Adrenal gland (tissue), 12 donors: ENCODE results near the gene PHF13. TPM values are rescaled to one million over a fixed set of nuclear protein-coding genes. Genes with fewer than 3 reads are reported as not detected.
A peak's percentile ranks its signal among the peaks of the same experiment; 100 is the strongest.

Experiments used
- DNase-seq, 7 donors: peaks; one replicate each; pipeline ENCODE4 v3.0.0-alpha.2; 2019 to 2020
- H3K27ac ChIP-seq, 5 donors: fragments of 200-600 bp; sonication (generic) in 4 of 5; 1 replicate in 3 of 5; 2 replicates in 2 of 5; pipeline versions ENCODE4 v1.5.1 to v1.8.0; 2016 to 2020; ENCODE audit warnings: mild to moderate bottlenecking in 1 of 5
- H3K27me3 ChIP-seq: fragments of 200-600 bp; 2 replicates; pipeline ENCODE4 v1.8.0; 2021
- H3K36me3 ChIP-seq, 2 donors: fragments of 200-600 bp; replicated peaks in 1 of 2; 1 replicate in 1 of 2; 2 replicates in 1 of 2; pipeline versions ENCODE4 v1.5.1 to v1.8.0; 2018 to 2022
- H3K4me1 ChIP-seq, 2 donors: fragments of 200-600 bp; replicated peaks in 1 of 2; 1 replicate in 1 of 2; 2 replicates in 1 of 2; pipeline versions ENCODE4 v1.5.1 to v1.8.0; 2018 to 2021
- H3K4me3 ChIP-seq, 4 donors: fragments of 200-600 bp; sonication (generic) in 3 of 4; one replicate each; pipeline ENCODE4 v1.5.1; 2016 to 2018
- H3K9me3 ChIP-seq, 3 donors: fragments of 200-600 bp; sonication (generic) in 1 of 3; replicated peaks in 1 of 3; 1 replicate in 2 of 3; 2 replicates in 1 of 3; pipeline versions ENCODE4 v1.5.1 to v1.8.0; 2016 to 2021
- POLR2A ChIP-seq, 2 donors: fragments of 450-650 bp; IDR thresholded peaks; one replicate each; pipeline ENCODE4 v1.6.1; 2017; ENCODE audit warnings: antibody characterized with exemption in 2 of 2, mild to moderate bottlenecking in 2 of 2, moderate library complexity in 1 of 2
- WGBS, 4 donors: extraction: QIAGEN DNeasy Blood & Tissue Kit in 2 of 4; methylation state at CpG; one replicate each; pipeline versions ENCODE4 v1.1.5 to v1.1.7; 2013 to 2017; 5-methylcytosine and 5-hydroxymethylcytosine counted together
- intact Hi-C, 2 donors: fragments of 100-400 bp; cut with DNase I; formaldehyde crosslinking; loops; one replicate each; pipeline versions ENCODE4 v1.14.1 to v1.15.0; 2022 to 2023
- polyA plus RNA-seq, 3 donors: library from polyadenylated mRNA; stranded (reverse); fragments of 200-250 nt in 2 of 3; fragments of 350-450 nt in 1 of 3; fragmentation: Illumina TruSeq in 1 of 3; extraction: RNeasy Lipid Tissue Mini Kit (QIAGEN cat#74804) in 1 of 3; gene quantifications; one replicate each; pipeline ENCODE4 v1.2.3, GENCODE V29; 2013 to 2014
- total RNA-seq, 9 donors: library from RNA; depleted of rRNA in 4 of 9; stranded (reverse); fragments of >200 nt in 4 of 9; fragments of 120-200 nt in 1 of 9; fragmentation: NEBNext Ultra II Directional in 1 of 9; extraction: Animal tissue kit (Norgen Biotek cat#: 25700) in 1 of 9; gene quantifications; one replicate each; pipeline versions ENCODE4 v1.1.0 to v1.2.4, GENCODE V29; 2013 to 2023
- TF ChIP-seq, protein P1 (sequence below), 6 experiments: fragments of 450-650 bp in 4 of 6; fragments of 200-600 bp in 2 of 6; sonication (generic) in 1 of 6; IDR thresholded peaks; 1 replicate in 5 of 6; 2 replicates in 1 of 6; pipeline versions ENCODE4 v1.5.1 to v1.8.0; 2016 to 2021; ENCODE audit warnings: antibody characterized with exemption in 6 of 6, mild to moderate bottlenecking in 2 of 6, moderate library complexity in 1 of 6
- donor health status: healthy with polysubstance abuse.
- donor health status: Bipolar disorder and iron deficiency.
- donor health status: DM: yes; HTN: yes; CAD: no.
- donor health status: DM: no; HTN: no; CAD: no.
- donor health status: DM: no; HTN: no; CAD: no.
- donor health status: DM: yes; HTN: yes; CAD: no.

PHF13 gene
- total and polyA plus RNA-seq, 12 donors, result 4.7 to 20.1 (median 12.9) TPM

DNA sequence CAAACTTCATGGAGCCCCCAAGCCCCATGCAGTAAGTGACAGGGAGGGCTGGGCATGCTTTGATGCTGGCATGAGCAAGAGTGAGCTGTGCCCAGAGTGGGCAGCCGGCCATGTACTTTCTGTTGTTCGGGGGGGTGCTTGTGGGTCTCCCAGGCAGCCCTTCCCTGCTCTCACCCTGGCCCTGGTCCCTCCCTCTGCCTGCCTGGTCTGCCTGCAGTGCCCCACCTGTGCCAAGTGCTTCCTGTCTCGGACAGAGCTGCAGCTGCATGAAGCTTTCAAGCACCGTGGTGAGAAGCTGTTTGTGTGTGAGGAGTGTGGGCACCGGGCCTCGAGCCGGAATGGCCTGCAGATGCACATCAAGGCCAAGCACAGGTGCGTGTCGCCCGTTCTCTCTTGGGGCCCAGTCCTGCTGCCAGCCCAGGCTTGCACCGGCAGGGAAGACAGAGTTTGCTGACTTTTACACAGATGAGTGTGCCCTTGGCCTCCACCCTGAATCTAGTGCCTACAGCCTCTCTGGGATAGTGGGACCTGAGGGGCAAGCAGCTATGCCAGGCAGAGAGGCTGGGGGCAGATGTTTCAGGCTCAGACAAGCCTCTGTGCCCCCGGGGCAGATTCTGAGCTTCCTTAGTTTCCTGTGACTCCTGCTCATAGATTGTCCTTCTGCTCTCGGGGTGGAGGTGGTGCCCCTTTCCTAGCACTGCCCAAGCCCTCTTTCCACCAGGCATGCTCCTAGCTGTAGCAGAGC lies 26.1 kb upstream of the PHF13 start:
- Histone ChIP-seq H3K4me1 (peaks cover 12 to 38% of the 10 kb centered on the region in 2 donors), H3K36me3 (peaks cover 0 to 40% of the 10 kb centered on the region in 2 donors)
- WGBS, 4 donors, result 33 to 55% (median 36%) methylated on average over 8 to 13 of the region's 13 CpGs

DNA sequence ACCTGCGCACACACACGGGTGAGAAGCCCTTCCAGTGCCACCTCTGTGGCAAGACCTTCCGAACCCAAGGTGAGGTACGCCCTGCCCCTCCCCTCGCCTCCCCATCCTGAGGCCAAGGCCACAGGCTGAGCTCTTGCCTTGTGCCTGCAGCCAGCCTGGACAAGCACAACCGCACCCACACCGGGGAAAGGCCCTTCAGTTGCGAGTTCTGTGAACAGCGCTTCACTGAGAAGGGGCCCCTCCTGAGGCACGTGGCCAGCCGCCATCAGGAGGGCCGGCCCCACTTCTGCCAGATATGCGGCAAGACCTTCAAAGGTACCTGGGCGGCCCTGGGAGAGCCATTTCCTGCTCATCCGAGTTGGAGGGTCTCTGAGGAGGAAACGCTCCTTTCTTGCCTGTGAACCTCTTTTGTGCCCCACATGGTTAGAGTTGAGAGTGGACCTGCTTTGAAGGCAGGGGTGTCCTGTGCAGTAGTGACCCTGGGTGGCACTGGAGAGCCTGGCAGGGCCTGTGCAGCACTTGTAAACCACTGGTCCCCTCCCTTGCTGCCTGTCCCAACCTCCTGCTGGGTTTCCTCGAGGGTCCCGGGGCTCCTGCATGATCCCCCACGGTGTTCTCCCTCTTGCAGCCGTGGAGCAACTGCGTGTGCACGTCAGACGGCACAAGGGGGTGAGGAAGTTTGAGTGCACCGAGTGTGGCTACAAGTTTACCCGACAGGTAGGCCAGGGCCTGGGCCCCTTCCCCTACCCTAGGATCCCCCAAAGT lies 25.2 kb upstream of the PHF13 start:
- TF ChIP-seq POLR2A (IDR thresholded peaks at IDR 0.05), result no peak
- TF ChIP-seq, protein P1, sequence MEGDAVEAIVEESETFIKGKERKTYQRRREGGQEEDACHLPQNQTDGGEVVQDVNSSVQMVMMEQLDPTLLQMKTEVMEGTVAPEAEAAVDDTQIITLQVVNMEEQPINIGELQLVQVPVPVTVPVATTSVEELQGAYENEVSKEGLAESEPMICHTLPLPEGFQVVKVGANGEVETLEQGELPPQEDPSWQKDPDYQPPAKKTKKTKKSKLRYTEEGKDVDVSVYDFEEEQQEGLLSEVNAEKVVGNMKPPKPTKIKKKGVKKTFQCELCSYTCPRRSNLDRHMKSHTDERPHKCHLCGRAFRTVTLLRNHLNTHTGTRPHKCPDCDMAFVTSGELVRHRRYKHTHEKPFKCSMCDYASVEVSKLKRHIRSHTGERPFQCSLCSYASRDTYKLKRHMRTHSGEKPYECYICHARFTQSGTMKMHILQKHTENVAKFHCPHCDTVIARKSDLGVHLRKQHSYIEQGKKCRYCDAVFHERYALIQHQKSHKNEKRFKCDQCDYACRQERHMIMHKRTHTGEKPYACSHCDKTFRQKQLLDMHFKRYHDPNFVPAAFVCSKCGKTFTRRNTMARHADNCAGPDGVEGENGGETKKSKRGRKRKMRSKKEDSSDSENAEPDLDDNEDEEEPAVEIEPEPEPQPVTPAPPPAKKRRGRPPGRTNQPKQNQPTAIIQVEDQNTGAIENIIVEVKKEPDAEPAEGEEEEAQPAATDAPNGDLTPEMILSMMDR (IDR thresholded peaks at IDR 0.05), result no peak
- H3K36me3 ChIP-seq, result peaks cover 0 to 49% of the 10 kb centered on the region in 2 donors
- peaks cover 12 to 32% of the 10 kb centered on the region in 2 donors for H3K4me1 ChIP-seq
- DNase-seq, result peak in 4 of 7 donors; percentile 32 to 62 (median 54)
- 42 to 72% (median 59%) methylated on average over 14 to 25 of the region's 25 CpGs for WGBS, 4 donors
- H3K4me3 ChIP-seq, result no peak overlapping the region
- H3K9me3 ChIP-seq, result no peaks in the 10 kb centered on the region
- H3K27me3 ChIP-seq, result no peaks in the 10 kb centered on the region
- H3K27ac ChIP-seq, result peak overlapping the region in 2 of 5 donors; percentile 41 to 42
- intact Hi-C loops, result no loop called here

More for the DNA sequence above, 26.1 kb upstream of the PHF13 start:
- DNase-seq, result peak; percentile 66 to 84 (median 77)
- H3K4me3 ChIP-seq, result no peak overlapping the region
- no peaks in the 10 kb centered on the region for H3K9me3 ChIP-seq
- intact Hi-C loops, result no loop called here
- TF ChIP-seq, protein P1 (IDR thresholded peaks at IDR 0.05), result no peak
- TF ChIP-seq POLR2A (IDR thresholded peaks at IDR 0.05), result peak in 1 of 2 donors; percentile 18
- H3K27me3 ChIP-seq, result no peaks in the 10 kb centered on the region
- peak overlapping the region in 4 of 5 donors; percentile 20 to 47 (median 42) for H3K27ac ChIP-seq

DNA sequence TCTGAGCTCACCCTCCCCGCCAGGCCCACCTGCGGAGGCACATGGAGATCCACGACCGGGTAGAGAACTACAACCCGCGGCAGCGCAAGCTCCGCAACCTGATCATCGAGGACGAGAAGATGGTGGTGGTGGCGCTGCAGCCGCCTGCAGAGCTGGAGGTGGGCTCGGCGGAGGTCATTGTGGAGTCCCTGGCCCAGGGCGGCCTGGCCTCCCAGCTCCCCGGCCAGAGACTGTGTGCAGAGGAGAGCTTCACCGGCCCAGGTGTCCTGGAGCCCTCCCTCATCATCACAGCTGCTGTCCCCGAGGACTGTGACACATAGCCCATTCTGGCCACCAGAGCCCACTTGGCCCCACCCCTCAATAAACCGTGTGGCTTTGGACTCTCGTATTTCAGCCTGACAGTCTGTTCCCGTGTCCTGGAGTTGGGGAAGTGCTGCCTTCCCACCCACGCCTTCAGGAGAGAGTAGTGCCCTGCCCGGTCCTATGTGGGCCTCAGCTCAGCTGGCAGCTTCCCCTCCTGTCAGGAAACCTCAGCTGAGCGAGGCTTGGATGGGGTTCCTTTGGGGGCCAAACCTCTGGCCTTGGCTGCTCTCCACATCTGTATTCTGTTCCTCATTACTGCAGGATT lies 24.5 kb upstream of the PHF13 start:
- WGBS, 4 donors, result 70 to 79% (median 75%) methylated on average over 11 to 24 of the region's 24 CpGs
- H3K36me3 ChIP-seq, result peaks cover 0 to 56% of the 10 kb centered on the region in 2 donors

More for the DNA sequence above, 24.5 kb upstream of the PHF13 start:
- Histone ChIP-seq H3K27ac (peak overlapping the region in 2 of 5 donors; percentile 26 to 41), H3K9me3 (no peaks in the 10 kb centered on the region), H3K27me3 (no peaks in the 10 kb centered on the region), H3K4me1 (peaks cover 12 to 32% of the 10 kb centered on the region in 2 donors), H3K4me3 (no peak overlapping the region)
- intact Hi-C loops, result no loop called here
- no peak for DNase-seq
- TF ChIP-seq, protein P1 (IDR thresholded peaks at IDR 0.05), result no peak
- TF ChIP-seq POLR2A (IDR thresholded peaks at IDR 0.05), result no peak
